Choroid plexus epithelial cell (primary cell): Measurements from ENCODE around the gene MARCHF3.
"Not testable (repeated sequence)": the region's sequence is repeated elsewhere in the genome, so short reads cannot be mapped to it uniquely, and the experiment has no call there.

Experiments used
- DNase-seq: peaks from one replicate; pipeline ENCODE4 v3.0.0-alpha.2; 2010; ENCODE audit warnings: low read depth
- H3K4me3 ChIP-seq: 2 replicates; pipeline ENCODE4 v1.5.1; 2011; ENCODE audit warnings: low read depth, mild to moderate bottlenecking, control low read depth, low read length, moderate library complexity
- CTCF ChIP-seq: conservative IDR thresholded peaks from 2 replicates; pipeline ENCODE4 v1.5.1; 2011; ENCODE audit warnings: low read depth, mild to moderate bottlenecking, control low read depth, inconsistent platforms, low read length, moderate library complexity

The MARCHF3 gene

GRCh38 chr5:126851501-126852011 is 178.8 kb downstream of the MARCHF3 start:
- no peak overlapping the region for H3K4me3 ChIP-seq
- no peak for TF ChIP-seq CTCF
- DNase-seq, result no peak

DNA sequence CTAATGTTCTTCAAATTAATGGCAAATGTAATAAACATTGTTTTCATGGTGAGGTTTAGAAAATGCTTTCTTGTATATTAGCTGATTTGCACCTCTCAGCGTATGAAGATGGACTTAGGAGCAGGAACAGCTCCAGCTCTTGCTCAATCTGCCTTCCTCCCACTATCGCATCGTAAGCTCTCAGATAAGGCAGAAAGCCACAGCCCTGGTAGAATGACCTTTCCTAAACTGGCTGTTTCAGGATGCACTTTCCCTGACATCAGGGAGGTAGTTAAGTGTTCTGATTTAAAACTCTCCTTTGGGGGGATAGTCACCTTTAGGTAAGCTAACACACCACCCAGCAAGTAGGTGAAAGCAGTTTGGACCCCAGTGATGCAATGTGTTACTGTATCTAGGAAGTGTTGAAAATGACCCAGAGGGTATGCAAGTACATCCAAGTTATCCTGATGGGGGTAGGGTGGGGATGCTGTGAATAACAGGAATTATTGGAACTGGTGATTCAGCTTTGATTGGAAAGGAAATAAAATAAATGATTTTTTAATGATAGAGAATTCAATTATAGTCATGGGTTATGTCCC is 181.2 kb downstream of the MARCHF3 start:
- DNase-seq, result peak; percentile 56
- H3K4me3 ChIP-seq, result no peak overlapping the region
- no peak for TF ChIP-seq CTCF

DNA sequence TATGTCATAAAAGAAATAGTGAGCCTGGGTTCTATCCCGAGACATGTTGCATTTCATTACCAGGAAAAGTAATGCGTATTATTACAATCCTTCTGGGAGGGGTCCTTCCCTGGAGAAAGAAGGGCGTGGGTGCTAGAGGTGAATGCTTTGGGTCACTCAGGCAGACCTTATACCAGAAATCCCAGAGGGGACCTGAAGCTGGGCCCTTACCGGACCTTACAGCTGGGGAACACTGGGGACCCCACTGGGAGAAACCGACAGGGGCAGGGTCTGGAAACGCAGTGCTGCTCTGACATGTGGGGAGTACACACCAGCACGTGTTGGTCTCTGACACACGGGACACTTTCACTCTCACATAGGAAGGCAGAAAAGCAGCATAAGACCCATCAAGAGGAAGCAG is 182.1 kb downstream of the MARCHF3 start:
- DNase-seq, result no peak
- H3K4me3 ChIP-seq, result no peak overlapping the region
- TF ChIP-seq CTCF, result no peak

DNA sequence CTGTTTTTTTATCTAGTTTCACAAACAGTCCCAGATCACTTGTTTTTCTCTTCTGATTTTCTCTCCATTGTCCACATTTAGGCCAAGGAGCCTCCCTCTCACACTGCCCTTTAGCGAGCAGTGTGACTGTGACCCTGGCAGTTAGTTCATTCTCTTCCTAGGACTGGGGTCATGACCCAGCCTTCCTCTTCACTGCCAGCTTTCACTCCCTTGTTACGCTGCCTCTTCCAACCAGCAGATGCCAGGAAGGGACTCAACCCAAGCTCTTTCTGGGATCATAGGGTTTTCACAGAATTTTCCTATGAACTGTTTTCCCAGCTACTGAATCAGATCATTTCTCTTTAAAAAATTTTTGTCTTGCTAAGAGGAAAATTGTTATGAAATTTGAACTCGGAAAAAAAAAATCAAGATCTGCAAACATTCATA is 182.5 kb downstream of the MARCHF3 start:
- no peak for TF ChIP-seq CTCF
- no peak for DNase-seq
- H3K4me3 ChIP-seq, result no peak overlapping the region

DNA sequence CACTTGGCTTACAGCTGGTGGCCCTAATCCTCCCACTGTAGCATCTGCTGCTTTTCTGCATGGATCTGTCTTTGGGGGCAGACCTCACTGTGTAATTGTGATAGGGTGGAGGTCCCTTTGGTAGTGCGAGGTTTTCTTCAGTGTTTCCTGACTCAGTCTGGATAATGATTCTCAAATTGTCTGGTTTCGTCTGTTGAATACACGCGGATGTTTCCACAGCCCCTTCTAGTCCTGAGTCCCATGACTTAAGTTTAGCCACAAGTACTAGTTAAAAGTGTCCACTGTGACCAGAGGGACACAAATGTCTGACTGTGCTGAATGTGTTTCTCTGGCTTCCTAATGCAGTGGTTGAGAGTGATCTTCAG is 182.9 kb downstream of the MARCHF3 start:
- no peak for DNase-seq
- no peak overlapping the region for H3K4me3 ChIP-seq
- no peak for TF ChIP-seq CTCF

GRCh38 chr5:126846744-126847455 is 183.5 kb downstream of the MARCHF3 start:
- no peak overlapping the region for H3K4me3 ChIP-seq
- TF ChIP-seq CTCF, result no peak
- no peak for DNase-seq

DNA sequence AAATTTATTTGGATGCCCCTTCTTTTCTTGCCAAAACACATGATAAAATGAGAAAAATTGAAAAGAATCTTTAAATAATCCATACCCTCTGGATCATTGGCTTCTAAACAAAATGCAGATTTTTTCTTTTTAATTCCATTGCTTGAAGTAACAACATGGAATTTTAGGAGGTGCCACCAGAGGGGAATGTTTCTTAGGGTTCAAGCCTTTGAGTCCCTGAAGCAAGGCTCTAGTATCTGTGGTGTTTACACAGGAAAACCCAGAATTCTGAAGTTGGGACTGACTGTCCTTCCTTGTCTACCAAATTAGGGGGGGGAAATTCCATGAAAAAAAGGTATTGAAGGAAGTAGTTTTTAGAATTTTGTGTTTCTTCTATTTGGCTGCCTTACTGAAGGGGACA is 184.0 kb downstream of the MARCHF3 start:
- peak; percentile 51 for TF ChIP-seq CTCF
- DNase-seq, result peak; percentile 64
- H3K4me3 ChIP-seq, result no peak overlapping the region

GRCh38 chr5:126845470-126846070 is 184.8 kb downstream of the MARCHF3 start:
- DNase-seq, result peak; percentile 32
- H3K4me3 ChIP-seq, result peak overlapping the region; percentile 33

- H3K4me3 ChIP-seq, DNase-seq: not testable (repeated sequence)
These were observed 187.0 kb downstream of the MARCHF3 start for GRCh38 chr5:126843375-126843774.

- not testable (repeated sequence) for DNase-seq, H3K4me3 ChIP-seq
These were observed 191.0 kb downstream of the MARCHF3 start for GRCh38 chr5:126839407-126839806.
